Measurements from ENCODE around the gene CSNK1G2. TPM values are rescaled to one million over a fixed set of nuclear protein-coding genes. Genes with fewer than 3 reads are reported as not detected.

The CSNK1G2 gene
- polyA plus RNA-seq (2013, experiment 1 of 2): 85.6 TPM
- 74.6 TPM for polyA plus RNA-seq (2013, experiment 2 of 2)

GRCh38 chr19:1941146-1942077 is at the start of gene CSNK1G2:
Gene CSNK1G2 (plus strand): TSS chr19:1941172. CDS start chr19:1969773, 28,601 bp downstream.
- Histone ChIP-seq H3K27ac (ENCODE audit: low read depth, low read length, severe bottlenecking) (peak within 1 kb of the TSS; percentile 98), H3K4me1 (ENCODE audit: control insufficient read depth, insufficient read depth, low read length, poor library complexity, severe bottlenecking) (peaks cover 10% of the 10 kb centered on the region), H3K9me3 (ENCODE audit: control insufficient read depth, low read length) (no peaks in the 10 kb centered on the region), H3K4me3 (ENCODE audit: extremely low read depth, insufficient read depth, low read length, poor library complexity, severe bottlenecking) (peak within 1 kb of the TSS; percentile 85), H3K36me3 (ENCODE audit: control insufficient read depth, insufficient read depth, low read length) (no peaks in the 10 kb centered on the region)
- WGBS, 2 experiments (ENCODE audit: insufficient coverage in 2 of 2): 0% methylated on average over 40 to 50 of the region's 97 CpGs

DNA sequence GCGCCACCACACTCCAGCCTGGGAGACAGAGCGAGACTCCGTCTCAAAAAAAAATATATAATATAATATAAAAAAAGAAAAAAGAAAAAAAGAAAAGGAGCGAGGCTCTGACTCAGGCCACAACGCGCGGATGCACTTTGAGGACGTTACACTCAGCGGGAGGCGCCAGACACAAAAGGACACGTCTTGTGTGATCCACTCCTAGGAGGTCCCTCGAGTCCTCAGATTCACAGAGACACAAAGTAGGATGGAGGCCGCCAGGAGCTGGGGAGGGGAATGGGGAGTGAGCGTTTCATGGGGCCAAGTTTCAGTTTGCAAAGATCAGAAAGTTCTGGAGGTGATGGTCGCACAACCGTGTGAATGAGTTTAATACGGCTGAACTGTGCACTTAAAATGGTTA is 47.2 kb upstream of the CSNK1G2 start:
- Histone ChIP-seq H3K4me1 (ENCODE audit: control insufficient read depth, insufficient read depth, low read length, poor library complexity, severe bottlenecking) (peaks cover 4% of the 10 kb centered on the region), H3K4me3 (ENCODE audit: extremely low read depth, insufficient read depth, low read length, poor library complexity, severe bottlenecking) (no peak overlapping the region), H3K27ac (ENCODE audit: low read depth, low read length, severe bottlenecking) (no peak overlapping the region), H3K9me3 (ENCODE audit: control insufficient read depth, low read length) (no peaks in the 10 kb centered on the region), H3K36me3 (ENCODE audit: control insufficient read depth, insufficient read depth, low read length) (no peaks in the 10 kb centered on the region)
- WGBS, 2 experiments (ENCODE audit: insufficient coverage in 2 of 2): 70 to 74% methylated on average over 7 to 14 of the region's 17 CpGs

- Histone ChIP-seq H3K27ac (ENCODE audit: low read depth, low read length, severe bottlenecking) (no peak overlapping the region), H3K36me3 (ENCODE audit: control insufficient read depth, insufficient read depth, low read length) (no peaks in the 10 kb centered on the region), H3K9me3 (ENCODE audit: control insufficient read depth, low read length) (no peaks in the 10 kb centered on the region), H3K4me1 (ENCODE audit: control insufficient read depth, insufficient read depth, low read length, poor library complexity, severe bottlenecking) (peaks cover 4% of the 10 kb centered on the region), H3K4me3 (ENCODE audit: extremely low read depth, insufficient read depth, low read length, poor library complexity, severe bottlenecking) (no peak overlapping the region)
- 92 to 95% methylated on average over 13 of the region's 13 CpGs for WGBS, 2 experiments (ENCODE audit: insufficient coverage in 2 of 2)
These were observed 44.5 kb upstream of the CSNK1G2 start for GRCh38 chr19:1896508-1896907.

DNA sequence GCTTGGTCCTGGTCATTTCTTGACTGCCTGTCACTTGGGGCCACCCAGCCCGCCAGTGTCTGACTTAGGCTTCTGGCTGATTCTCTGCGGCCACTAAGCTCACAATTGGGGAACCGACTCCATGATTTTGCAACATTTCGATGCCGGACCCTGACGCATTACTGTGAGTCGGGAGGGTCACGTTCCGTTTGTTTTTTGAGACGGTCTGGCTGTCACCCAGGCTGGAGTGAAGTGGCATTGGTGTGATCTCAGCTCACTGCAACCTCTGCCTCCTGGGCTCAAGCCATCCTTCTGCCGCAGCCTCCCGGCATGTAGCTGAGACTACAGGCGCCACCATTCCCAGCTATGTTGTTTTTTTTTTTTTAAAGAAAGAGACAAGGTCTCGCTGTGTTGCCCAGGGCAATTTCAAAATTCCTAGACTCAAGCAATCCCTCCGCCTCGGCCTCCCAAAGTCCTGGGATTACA is 39.0 kb upstream of the CSNK1G2 start:
- 93 to 95% methylated on average over 16 of the region's 16 CpGs for WGBS, 2 experiments (ENCODE audit: insufficient coverage in 2 of 2)
- Histone ChIP-seq H3K36me3 (ENCODE audit: control insufficient read depth, insufficient read depth, low read length) (peaks cover 10% of the 10 kb centered on the region), H3K4me1 (ENCODE audit: control insufficient read depth, insufficient read depth, low read length, poor library complexity, severe bottlenecking) (peaks cover 10% of the 10 kb centered on the region), H3K27ac (ENCODE audit: low read depth, low read length, severe bottlenecking) (no peak overlapping the region), H3K4me3 (ENCODE audit: extremely low read depth, insufficient read depth, low read length, poor library complexity, severe bottlenecking) (no peak overlapping the region), H3K9me3 (ENCODE audit: control insufficient read depth, low read length) (no peaks in the 10 kb centered on the region)

GRCh38 chr19:1902923-1903322 is 38.0 kb upstream of the CSNK1G2 start:
- Histone ChIP-seq H3K4me1 (ENCODE audit: control insufficient read depth, insufficient read depth, low read length, poor library complexity, severe bottlenecking) (peaks cover 14% of the 10 kb centered on the region), H3K4me3 (ENCODE audit: extremely low read depth, insufficient read depth, low read length, poor library complexity, severe bottlenecking) (no peak overlapping the region), H3K36me3 (ENCODE audit: control insufficient read depth, insufficient read depth, low read length) (peaks cover 10% of the 10 kb centered on the region), H3K9me3 (ENCODE audit: control insufficient read depth, low read length) (no peaks in the 10 kb centered on the region), H3K27ac (ENCODE audit: low read depth, low read length, severe bottlenecking) (no peak overlapping the region)
- WGBS, 2 experiments (ENCODE audit: insufficient coverage in 2 of 2): 88 to 89% methylated on average over 5 to 6 of the region's 6 CpGs

DNA sequence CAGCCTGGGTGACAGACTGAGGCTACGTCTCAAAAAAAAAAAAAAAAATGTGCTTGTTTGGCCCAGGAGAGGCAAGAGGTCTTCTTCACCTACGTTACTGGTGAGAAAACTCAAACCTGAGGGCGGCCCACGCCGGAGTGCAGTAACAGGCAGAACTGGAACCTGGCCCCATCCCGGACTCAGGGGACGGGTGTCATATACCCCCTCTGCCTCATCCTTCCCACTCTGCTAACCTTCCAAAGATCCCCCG is 36.2 kb upstream of the CSNK1G2 start:
- peaks cover 15% of the 10 kb centered on the region for H3K36me3 ChIP-seq (ENCODE audit: control insufficient read depth, insufficient read depth, low read length)
- H3K4me1 ChIP-seq (ENCODE audit: control insufficient read depth, insufficient read depth, low read length, poor library complexity, severe bottlenecking): peaks cover 14% of the 10 kb centered on the region
- H3K4me3 ChIP-seq (ENCODE audit: extremely low read depth, insufficient read depth, low read length, poor library complexity, severe bottlenecking): peak overlapping the region; percentile 60
- H3K9me3 ChIP-seq (ENCODE audit: control insufficient read depth, low read length): no peaks in the 10 kb centered on the region
- H3K27ac ChIP-seq (ENCODE audit: low read depth, low read length, severe bottlenecking): peak overlapping the region; percentile 89
- 52 to 56% methylated on average over 8 of the region's 8 CpGs for WGBS, 2 experiments (ENCODE audit: insufficient coverage in 2 of 2)

- H3K9me3 ChIP-seq (ENCODE audit: control insufficient read depth, low read length): no peaks in the 10 kb centered on the region
These were observed 35.7 kb upstream of the CSNK1G2 start, which contains the start of the genes ADAT3 and SCAMP4 for GRCh38 chr19:1905110-1905862. Gene ADAT3 (plus strand): TSS chr19:1905399. CDS start chr19:1912048, 6,649 bp downstream. Gene SCAMP4 (plus strand): TSS chr19:1905399. CDS start chr19:1915020, 9,621 bp downstream.

GRCh38 chr19:1905863-1906375 is 35.1 kb upstream of the CSNK1G2 start:
- H3K4me3 ChIP-seq (ENCODE audit: extremely low read depth, insufficient read depth, low read length, poor library complexity, severe bottlenecking): peak overlapping the region; percentile 60
- H3K9me3 ChIP-seq (ENCODE audit: control insufficient read depth, low read length): no peaks in the 10 kb centered on the region
- peak overlapping the region; percentile 89 for H3K27ac ChIP-seq (ENCODE audit: low read depth, low read length, severe bottlenecking)
- 83 to 92% methylated on average over 12 to 14 of the region's 15 CpGs for WGBS, 2 experiments (ENCODE audit: insufficient coverage in 2 of 2)
- peaks cover 20% of the 10 kb centered on the region for H3K36me3 ChIP-seq (ENCODE audit: control insufficient read depth, insufficient read depth, low read length)
- peaks cover 14% of the 10 kb centered on the region for H3K4me1 ChIP-seq (ENCODE audit: control insufficient read depth, insufficient read depth, low read length, poor library complexity, severe bottlenecking)

More at GRCh38 chr19:1905110-1905862, 35.7 kb upstream of the CSNK1G2 start, which contains the start of the genes ADAT3 and SCAMP4:
- Histone ChIP-seq H3K4me3 (ENCODE audit: extremely low read depth, insufficient read depth, low read length, poor library complexity, severe bottlenecking) (peak within 1 kb of the TSS; percentile 60), H3K4me1 (ENCODE audit: control insufficient read depth, insufficient read depth, low read length, poor library complexity, severe bottlenecking) (peaks cover 14% of the 10 kb centered on the region), H3K36me3 (ENCODE audit: control insufficient read depth, insufficient read depth, low read length) (peaks cover 20% of the 10 kb centered on the region), H3K27ac (ENCODE audit: low read depth, low read length, severe bottlenecking) (peak within 1 kb of the TSS; percentile 89)
- WGBS, 2 experiments (ENCODE audit: insufficient coverage in 2 of 2): 1% methylated on average over 81 to 89 of the region's 92 CpGs

- Histone ChIP-seq H3K4me1 (ENCODE audit: control insufficient read depth, insufficient read depth, low read length, poor library complexity, severe bottlenecking) (peaks cover 14% of the 10 kb centered on the region), H3K9me3 (ENCODE audit: control insufficient read depth, low read length) (no peaks in the 10 kb centered on the region), H3K27ac (ENCODE audit: low read depth, low read length, severe bottlenecking) (no peak overlapping the region), H3K36me3 (ENCODE audit: control insufficient read depth, insufficient read depth, low read length) (peaks cover 27% of the 10 kb centered on the region), H3K4me3 (ENCODE audit: extremely low read depth, insufficient read depth, low read length, poor library complexity, severe bottlenecking) (no peak overlapping the region)
- 89 to 94% methylated on average over 6 to 9 of the region's 10 CpGs for WGBS, 2 experiments (ENCODE audit: insufficient coverage in 2 of 2)
These were observed 33.9 kb upstream of the CSNK1G2 start for GRCh38 chr19:1906985-1907562.

All from mesodermal cell (in vitro differentiated cells).